Thymus (tissue), 11 donors: ENCODE data around the gene FAM76A. TPM values are rescaled to one million over a fixed set of nuclear protein-coding genes. Genes with fewer than 3 reads are reported as not detected.
"Not testable (repeated sequence)": the region's sequence is repeated elsewhere in the genome, so short reads cannot be mapped to it uniquely, and the experiment has no call there.

ENCODE experiments used
- DNase-seq, 9 donors: peaks; one replicate each; pipeline ENCODE4 v3.0.0-alpha.2; 2013; ENCODE audit warnings: low spot score in 9 of 9, low read depth in 6 of 9, missing footprints in 1 of 9
- H3K27ac ChIP-seq, 2 donors: one replicate each; pipeline ENCODE4 v1.5.1; 2013; ENCODE audit warnings: control low read depth in 1 of 2, low read depth in 1 of 2, low read length in 1 of 2, mild to moderate bottlenecking in 1 of 2, moderate library complexity in 1 of 2
- H3K27me3 ChIP-seq, 2 donors: one replicate each; pipeline ENCODE4 v1.5.1; 2013; ENCODE audit warnings: low read length in 1 of 2; ENCODE audit not compliant: control insufficient read depth in 2 of 2, insufficient read depth in 1 of 2
- H3K36me3 ChIP-seq, 2 donors: one replicate each; pipeline ENCODE4 v1.5.1; 2013; ENCODE audit warnings: low read length in 1 of 2, mild to moderate bottlenecking in 1 of 2, moderate library complexity in 1 of 2; ENCODE audit not compliant: control insufficient read depth in 2 of 2, insufficient read depth in 2 of 2
- H3K4me1 ChIP-seq, 2 donors: one replicate each; pipeline ENCODE4 v1.5.1; 2013; ENCODE audit warnings: low read length in 2 of 2; ENCODE audit not compliant: control insufficient read depth in 2 of 2, insufficient read depth in 2 of 2
- H3K4me3 ChIP-seq, 2 donors: one replicate each; pipeline ENCODE4 v1.5.1; 2013; ENCODE audit warnings: low read length in 2 of 2, control low read depth in 1 of 2, mild to moderate bottlenecking in 1 of 2
- H3K9me3 ChIP-seq, 2 donors: one replicate each; pipeline ENCODE4 v1.5.1; 2013; ENCODE audit warnings: low read length in 1 of 2, mild to moderate bottlenecking in 1 of 2; ENCODE audit not compliant: control insufficient read depth in 2 of 2, insufficient read depth in 1 of 2
- WGBS: extraction: QIAGEN DNeasy Blood & Tissue Kit; methylation state at CpG from one replicate; pipeline ENCODE4 v1.1.7; 2013; 5-methylcytosine and 5-hydroxymethylcytosine counted together
- polyA plus RNA-seq: library from polyadenylated mRNA; stranded (reverse); fragments of 200-250 nt; gene quantifications from one replicate; pipeline ENCODE4 v1.2.3, GENCODE V29; 2013
- total RNA-seq: library from RNA; stranded (reverse); fragments of 120-200 nt; gene quantifications from one replicate; pipeline ENCODE4 v1.2.4, GENCODE V29; 2013
- donor health status: healthy.

FAM76A gene
- total and polyA plus RNA-seq, 2 donors: 8.9 TPM

DNA sequence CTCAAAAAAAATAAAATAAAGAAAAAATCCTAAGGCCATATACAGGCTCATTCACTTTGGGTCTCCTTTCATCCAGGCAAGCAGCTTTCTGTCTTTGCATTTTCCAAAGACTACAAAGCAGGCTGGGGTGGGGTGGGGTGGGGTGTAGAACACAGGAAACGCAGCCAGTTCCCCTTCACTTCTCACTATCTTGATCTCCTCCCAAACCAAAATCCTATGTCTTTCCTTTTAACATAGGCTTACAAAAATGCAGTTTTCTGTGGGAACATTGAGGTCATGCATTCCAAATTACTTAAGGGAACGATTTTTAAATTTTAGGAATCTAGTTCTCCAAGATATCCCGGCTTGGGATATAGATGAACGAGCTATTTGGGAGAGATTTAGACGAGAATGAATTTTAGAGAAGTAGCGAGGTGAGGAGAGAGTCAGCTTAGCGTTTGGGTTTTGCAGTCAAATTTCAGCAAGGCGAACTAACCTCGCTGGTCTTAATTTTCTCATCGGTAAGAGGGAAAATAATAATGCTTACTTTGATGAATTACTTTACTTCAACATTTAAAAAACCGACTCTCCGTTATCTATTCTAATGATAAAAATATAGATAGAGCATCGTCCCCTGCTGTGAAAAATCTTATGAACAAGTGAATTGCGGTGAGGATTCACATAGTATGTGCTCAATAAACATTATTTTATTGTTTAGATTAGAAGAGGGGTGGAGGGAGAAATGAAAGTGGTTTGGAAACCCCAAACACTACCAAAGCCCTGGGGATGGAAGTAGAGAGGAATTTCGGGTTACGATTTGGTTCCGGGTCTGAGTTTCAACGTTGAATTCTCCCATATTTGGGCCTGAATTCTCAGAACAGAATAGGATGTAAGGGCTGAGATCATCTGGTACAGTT, 46.5 kb downstream of the FAM76A start:
- Histone ChIP-seq H3K4me1 (peaks cover 6 to 15% of the 10 kb centered on the region in 2 donors), H3K27ac (peak overlapping the region; percentile 81 to 89), H3K27me3 (no peaks in the 10 kb centered on the region), H3K4me3 (peak overlapping the region; percentile 84 to 90), H3K9me3 (no peaks in the 10 kb centered on the region), H3K36me3 (peaks cover 0 to 14% of the 10 kb centered on the region in 2 donors)
- peak in 4 of 9 donors; percentile 2 to 32 (median 6) for DNase-seq
- WGBS: 15% methylated on average over 18 of the region's 18 CpGs

DNA sequence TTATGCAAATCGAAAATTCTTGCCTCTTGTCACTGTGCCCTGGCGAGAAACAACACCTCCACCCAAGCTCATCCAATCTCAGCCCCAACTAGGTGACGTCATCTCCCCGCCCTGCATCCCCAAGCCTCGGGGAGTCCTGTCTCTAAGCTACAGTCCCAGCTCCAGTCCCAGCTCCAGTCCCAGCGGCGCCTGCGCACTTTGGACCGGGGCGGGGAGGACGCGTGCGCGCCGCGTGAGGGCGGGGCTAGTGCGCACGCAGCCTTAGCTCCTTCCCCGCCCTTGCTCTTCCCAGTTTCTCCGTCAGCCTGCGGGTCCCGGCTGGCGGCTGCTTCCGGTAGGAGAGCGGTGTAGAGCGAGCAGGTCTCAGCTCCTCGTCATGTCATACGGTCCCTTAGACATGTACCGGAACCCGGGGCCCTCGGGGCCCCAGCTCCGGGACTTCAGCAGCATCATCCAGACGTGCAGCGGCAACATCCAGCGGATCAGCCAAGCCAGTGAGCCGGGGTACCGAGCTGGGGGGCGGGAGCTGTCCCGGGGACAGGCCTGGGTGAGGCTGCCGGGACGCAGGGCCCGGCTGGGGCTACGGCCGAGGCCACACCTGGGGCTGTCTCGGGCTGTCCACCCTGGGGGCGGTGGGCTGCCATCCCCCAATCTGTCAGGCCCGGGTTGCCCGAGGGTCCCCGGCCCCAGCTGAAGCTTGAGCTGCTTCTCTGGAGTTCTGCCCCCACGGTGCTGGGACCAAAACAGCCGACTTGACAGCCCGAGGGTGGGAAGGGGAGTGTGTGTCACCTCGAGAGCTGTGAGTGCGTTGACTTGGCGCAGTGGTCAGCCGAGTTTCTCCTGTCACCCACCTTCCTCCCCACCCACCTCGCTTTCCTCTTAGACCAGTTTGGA, 47.4 kb downstream of the FAM76A start, which contains the start of gene STX12:
Gene STX12, plus strand, starts transcription at position 288 of the 894 bp plus-strand sequence. Its CDS starts 89 bp downstream, at position 377.
- DNase-seq: peak; percentile 94 to 99 (median 97)
- H3K4me1 ChIP-seq: peaks cover 6 to 15% of the 10 kb centered on the region in 2 donors
- peaks cover 0 to 15% of the 10 kb centered on the region in 2 donors for H3K36me3 ChIP-seq
- H3K4me3 ChIP-seq: peak within 1 kb of the TSS; percentile 84 to 90
- no peaks in the 10 kb centered on the region for H3K9me3 ChIP-seq
- WGBS: under 1% methylated on average over 58 of the region's 58 CpGs
- peak within 1 kb of the TSS; percentile 89 for H3K27ac ChIP-seq
- no peaks in the 10 kb centered on the region for H3K27me3 ChIP-seq

DNA sequence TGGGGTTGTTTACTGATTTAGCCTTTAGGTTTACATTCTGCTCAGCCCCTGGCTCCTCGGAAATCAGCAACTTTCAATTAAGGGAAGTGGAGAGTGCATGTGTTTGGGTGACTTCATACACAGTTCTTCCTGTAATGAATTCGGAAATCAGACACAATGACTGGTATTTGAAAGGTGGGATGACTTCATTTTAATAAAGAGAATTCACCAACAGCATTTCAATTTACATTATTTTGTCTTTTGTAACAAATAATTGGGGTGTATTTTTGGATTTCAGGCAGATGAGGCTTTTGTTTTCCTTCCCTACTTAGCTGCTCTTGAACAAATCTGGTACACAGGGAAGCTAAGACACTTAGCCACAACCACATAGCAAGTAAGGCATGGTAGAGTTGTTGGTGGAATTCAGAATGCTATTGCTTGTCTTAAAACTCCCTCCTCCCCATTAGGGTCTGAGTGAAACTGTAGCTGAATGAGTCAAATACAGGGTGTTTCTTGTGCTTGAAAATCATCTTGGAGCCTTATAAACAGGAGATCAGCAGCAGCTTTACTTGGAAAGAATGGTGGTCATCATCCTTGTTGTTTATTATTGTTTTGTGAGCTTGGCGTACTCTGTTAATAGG, 48.2 kb downstream of the FAM76A start:
- WGBS: 34% methylated on average over 3 of the region's 3 CpGs
- Histone ChIP-seq H3K27ac (peak overlapping the region; percentile 89), H3K27me3 (no peaks in the 10 kb centered on the region), H3K36me3 (peaks cover 0 to 15% of the 10 kb centered on the region in 2 donors), H3K4me3 (peak overlapping the region; percentile 84 to 90), H3K4me1 (peaks cover 6 to 15% of the 10 kb centered on the region in 2 donors), H3K9me3 (no peaks in the 10 kb centered on the region)
- peak in 3 of 9 donors; percentile 10 to 42 (median 39) for DNase-seq

DNA sequence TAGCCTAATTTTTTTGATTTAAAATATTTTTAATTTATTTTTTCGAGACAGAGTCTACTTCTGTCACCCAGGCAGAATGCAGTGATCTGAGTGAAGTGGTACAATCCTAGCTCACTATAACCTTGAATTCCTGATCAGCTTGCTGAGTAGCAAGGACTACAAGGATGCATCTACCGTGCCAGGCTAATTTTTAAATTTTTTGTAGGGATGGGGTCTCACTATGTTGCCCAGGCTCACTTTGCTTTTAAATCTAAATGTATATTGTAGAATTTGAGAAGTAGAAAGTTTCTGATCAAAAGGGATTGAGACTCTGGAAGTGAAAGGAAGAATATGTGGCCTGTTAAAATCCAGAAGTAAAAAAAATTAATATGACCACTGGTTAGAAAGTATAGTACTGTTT, 48.9 kb downstream of the FAM76A start:
- H3K27ac ChIP-seq: no peak overlapping the region
- WGBS: 96% methylated on average over 2 of the region's 2 CpGs
- H3K36me3 ChIP-seq: peaks cover 0 to 15% of the 10 kb centered on the region in 2 donors
- no peak overlapping the region for H3K4me3 ChIP-seq
- no peaks in the 10 kb centered on the region for H3K27me3 ChIP-seq
- DNase-seq: no peak
- no peaks in the 10 kb centered on the region for H3K9me3 ChIP-seq
- peaks cover 6 to 15% of the 10 kb centered on the region in 2 donors for H3K4me1 ChIP-seq

DNA sequence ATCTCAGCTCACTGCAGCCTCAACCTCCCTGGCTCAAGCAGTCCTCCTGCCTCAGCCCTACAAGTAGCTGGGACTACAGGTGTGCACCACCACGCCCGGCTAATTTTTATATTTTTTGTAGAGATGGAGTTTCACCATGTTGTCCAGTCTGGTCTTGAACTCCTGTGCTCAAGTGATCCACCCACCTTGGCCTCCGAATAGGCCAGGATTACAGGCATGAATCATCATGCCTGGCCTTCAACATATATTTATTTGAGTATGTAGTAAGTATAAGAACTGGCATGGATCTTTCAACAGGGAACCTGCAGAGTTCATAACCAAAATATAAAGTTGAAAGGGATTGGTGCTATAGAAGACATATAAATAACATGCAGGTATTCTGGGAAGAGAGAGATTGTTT, 49.6 kb downstream of the FAM76A start:
- Histone ChIP-seq H3K4me1 (peaks cover 6 to 15% of the 10 kb centered on the region in 2 donors), H3K36me3 (peaks cover 0 to 15% of the 10 kb centered on the region in 2 donors)
- DNase-seq, H3K27ac ChIP-seq, H3K9me3 ChIP-seq, H3K27me3 ChIP-seq, H3K4me3 ChIP-seq: not testable (repeated sequence)
- 99% methylated on average over 3 of the region's 3 CpGs for WGBS

DNA sequence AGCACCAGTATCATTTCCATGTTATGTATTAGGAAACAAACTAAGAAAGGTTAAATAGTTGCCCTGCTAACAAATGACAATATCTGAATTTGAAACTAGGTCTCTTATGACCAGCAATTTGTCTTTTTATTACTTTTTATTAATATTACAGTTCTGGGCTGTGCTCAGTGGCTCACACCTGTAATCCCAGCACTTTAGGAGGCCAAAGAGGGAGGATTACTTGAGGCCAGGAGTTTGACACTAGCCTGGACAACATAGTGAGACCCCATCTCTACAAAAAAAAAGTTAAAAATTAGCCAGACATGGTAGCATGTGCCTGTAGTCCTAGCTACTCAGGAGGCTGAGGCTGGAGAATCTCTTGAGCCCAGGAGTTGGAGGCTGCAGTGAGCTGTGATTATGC, 50.5 kb downstream of the FAM76A start:
- H3K9me3 ChIP-seq, H3K27ac ChIP-seq, H3K27me3 ChIP-seq, DNase-seq, H3K4me3 ChIP-seq: not testable (repeated sequence)
- peaks cover 0 to 15% of the 10 kb centered on the region in 2 donors for H3K36me3 ChIP-seq
- peaks cover 6 to 15% of the 10 kb centered on the region in 2 donors for H3K4me1 ChIP-seq

DNA sequence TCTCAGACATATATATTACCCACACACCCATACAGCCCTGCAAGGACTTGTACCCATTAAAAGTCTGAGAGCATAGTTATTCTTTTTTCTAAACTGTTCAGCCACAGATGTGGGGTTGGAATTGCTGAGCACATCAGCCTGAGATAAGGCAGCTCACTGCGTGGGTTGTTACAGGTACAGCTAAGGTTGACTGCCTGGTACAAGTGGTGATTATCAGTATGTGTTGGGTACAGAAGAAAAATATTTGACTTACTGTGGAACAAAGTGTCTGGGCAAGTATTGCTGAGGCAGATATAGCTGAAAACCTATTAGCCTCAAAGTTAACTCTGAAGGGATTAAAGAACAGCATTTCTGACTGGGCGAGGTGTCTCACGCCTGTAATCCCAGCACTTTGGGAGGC, 52.3 kb downstream of the FAM76A start:
- whole genome bisulfite sequencing: 98% methylated on average over 3 of the region's 3 CpGs
- Histone ChIP-seq H3K36me3 (peaks cover 0 to 15% of the 10 kb centered on the region in 2 donors), H3K4me3 (no peak overlapping the region), H3K9me3 (no peaks in the 10 kb centered on the region), H3K4me1 (peaks cover 0 to 8% of the 10 kb centered on the region in 2 donors), H3K27me3 (no peaks in the 10 kb centered on the region), H3K27ac (no peak overlapping the region)
- DNase-seq: no peak

DNA sequence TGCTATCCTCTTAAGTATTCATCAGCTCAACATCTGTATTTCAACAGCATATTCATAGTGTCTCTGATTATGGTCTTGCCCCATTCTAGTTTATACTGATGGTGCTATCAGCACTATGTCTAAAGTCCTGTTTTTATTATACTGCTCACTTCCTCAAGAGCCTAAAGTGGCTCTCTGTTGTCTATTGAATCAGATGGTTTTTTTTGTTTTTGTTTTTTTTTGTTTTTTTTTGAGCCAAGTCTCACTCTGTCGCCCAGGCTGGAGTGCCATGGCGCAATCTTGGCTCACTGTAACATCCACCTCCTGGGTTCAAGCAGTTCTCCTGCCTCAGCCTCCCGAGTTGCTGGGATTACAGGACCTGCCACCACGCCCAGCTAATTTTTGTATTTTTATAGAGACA, 53.4 kb downstream of the FAM76A start:
- no peaks in the 10 kb centered on the region for H3K9me3 ChIP-seq
- WGBS: 98% methylated on average over 4 of the region's 4 CpGs
- H3K27ac ChIP-seq: no peak overlapping the region

More for the DNA sequence above, 53.4 kb downstream of the FAM76A start:
- Histone ChIP-seq H3K36me3 (peaks cover 0 to 15% of the 10 kb centered on the region in 2 donors), H3K4me1 (peaks cover 0 to 1% of the 10 kb centered on the region in 2 donors), H3K27me3 (no peaks in the 10 kb centered on the region), H3K4me3 (no peak overlapping the region)
- no peak for DNase-seq
